ENCODE measurements around the gene ELP4.

ELP4 gene

DNA sequence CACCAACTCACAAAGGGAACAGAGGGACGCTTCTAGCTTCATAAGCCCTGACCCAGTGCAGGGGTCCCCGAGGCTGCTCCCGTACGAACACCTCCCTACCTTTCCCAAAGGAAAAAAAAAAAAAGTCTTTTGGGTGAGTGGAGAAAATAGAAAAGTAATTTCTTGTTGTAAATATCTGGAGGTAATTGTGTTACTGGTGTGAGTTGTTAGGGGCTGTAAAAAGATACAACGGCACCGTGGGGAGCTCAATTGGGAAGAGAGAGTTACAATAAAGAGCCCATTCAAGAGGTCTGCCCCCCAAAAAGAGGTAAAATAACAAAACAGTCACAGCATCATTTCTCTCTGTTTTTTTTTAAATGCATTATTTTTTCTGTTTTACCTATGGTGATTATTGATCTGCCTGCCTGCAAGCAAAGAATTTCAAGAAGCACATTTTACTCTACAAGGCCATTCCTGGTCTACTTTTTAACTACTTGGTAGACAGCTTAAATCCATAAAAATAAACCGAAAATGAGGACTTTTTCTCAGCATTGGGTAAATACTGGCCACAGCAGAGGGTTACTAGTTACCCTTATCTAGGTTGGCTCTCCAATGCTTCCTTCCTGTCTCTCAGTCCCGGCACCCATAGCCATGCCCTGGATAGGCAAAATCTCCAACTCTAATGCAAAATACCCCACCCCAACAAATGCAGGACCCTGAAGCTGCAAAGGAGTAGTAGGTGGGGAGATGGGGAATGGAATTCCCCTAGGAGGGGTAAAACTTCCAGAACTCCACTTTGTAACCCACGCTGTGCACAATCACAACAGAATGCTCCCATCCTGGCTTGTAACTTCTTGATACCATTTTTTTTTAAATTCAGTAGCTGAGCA is 298.5 kb downstream of the ELP4 start:
- TF ChIP-seq, protein P1, sequence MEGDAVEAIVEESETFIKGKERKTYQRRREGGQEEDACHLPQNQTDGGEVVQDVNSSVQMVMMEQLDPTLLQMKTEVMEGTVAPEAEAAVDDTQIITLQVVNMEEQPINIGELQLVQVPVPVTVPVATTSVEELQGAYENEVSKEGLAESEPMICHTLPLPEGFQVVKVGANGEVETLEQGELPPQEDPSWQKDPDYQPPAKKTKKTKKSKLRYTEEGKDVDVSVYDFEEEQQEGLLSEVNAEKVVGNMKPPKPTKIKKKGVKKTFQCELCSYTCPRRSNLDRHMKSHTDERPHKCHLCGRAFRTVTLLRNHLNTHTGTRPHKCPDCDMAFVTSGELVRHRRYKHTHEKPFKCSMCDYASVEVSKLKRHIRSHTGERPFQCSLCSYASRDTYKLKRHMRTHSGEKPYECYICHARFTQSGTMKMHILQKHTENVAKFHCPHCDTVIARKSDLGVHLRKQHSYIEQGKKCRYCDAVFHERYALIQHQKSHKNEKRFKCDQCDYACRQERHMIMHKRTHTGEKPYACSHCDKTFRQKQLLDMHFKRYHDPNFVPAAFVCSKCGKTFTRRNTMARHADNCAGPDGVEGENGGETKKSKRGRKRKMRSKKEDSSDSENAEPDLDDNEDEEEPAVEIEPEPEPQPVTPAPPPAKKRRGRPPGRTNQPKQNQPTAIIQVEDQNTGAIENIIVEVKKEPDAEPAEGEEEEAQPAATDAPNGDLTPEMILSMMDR (conservative IDR thresholded peaks at IDR 0.05; ENCODE audit: low read depth, low read length): no peak

DNA sequence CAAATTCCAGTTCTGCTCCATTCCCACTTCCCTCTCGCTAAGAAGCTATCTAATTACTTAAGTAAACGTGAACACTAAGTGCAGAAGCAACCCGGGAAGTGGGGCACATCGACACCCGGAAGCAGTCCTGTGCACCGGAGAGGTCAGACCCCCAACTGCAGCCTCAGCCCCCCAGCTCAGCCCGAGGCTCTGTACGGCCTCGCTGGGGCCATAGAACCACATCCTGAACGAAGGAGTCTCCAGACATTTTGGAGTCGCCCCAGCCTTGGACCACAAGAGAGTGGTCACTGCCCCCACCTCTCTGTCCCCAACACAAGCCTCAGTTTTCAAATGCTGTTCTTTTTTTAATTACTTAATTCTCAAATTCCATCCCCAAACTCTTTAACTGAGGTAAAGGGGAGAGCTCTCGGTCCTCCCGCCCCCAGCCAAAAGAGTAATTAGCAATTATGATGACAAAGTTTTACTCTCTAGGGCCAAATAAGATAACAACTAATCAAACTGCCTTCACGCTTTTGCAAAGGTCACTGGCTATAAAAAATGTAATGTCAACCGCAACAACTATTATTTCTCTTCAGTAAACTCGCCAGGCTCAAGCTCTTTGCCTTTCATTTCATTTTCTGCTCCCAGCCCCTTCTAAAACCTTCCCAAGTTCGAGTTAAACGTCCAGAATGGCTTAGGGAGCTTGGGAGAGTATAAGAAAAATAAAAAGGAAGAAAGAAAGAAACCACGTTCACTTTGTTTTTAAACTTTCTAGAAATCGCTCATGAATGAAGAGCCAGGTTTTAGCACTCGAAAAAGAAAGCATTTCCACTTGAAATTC is 299.4 kb downstream of the ELP4 start:
- peak overlapping the region; percentile 14 for H3K4me3 ChIP-seq (ENCODE audit: low read depth, low read length)
- no peak for DNase-seq (ENCODE audit: low read depth)
- TF ChIP-seq, protein P1 (conservative IDR thresholded peaks at IDR 0.05; ENCODE audit: low read depth, low read length): no peak

More for the DNA sequence above, 298.5 kb downstream of the ELP4 start:
- no peak overlapping the region for H3K4me3 ChIP-seq (ENCODE audit: low read depth, low read length)
- DNase-seq (ENCODE audit: low read depth): no peak

DNA sequence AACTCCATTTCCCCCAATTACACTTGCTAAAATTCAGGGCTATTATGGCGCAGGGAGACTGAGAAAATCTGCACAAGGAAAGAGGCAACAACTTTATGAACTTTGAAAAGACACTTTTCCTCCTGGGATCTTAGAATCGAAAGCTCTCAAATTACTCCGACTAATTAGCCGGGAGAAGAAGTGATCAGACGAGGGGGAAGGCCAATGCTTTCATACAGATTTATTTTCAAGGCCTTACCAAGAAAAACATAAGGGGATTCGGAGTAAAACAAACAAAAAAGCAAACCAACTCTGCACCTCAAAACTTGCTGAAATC is 299.9 kb downstream of the ELP4 start:
- TF ChIP-seq, protein P1 (conservative IDR thresholded peaks at IDR 0.05; ENCODE audit: low read depth, low read length): no peak
- H3K4me3 ChIP-seq (ENCODE audit: low read depth, low read length): peak overlapping the region; percentile 40
- DNase-seq (ENCODE audit: low read depth): no peak

DNA sequence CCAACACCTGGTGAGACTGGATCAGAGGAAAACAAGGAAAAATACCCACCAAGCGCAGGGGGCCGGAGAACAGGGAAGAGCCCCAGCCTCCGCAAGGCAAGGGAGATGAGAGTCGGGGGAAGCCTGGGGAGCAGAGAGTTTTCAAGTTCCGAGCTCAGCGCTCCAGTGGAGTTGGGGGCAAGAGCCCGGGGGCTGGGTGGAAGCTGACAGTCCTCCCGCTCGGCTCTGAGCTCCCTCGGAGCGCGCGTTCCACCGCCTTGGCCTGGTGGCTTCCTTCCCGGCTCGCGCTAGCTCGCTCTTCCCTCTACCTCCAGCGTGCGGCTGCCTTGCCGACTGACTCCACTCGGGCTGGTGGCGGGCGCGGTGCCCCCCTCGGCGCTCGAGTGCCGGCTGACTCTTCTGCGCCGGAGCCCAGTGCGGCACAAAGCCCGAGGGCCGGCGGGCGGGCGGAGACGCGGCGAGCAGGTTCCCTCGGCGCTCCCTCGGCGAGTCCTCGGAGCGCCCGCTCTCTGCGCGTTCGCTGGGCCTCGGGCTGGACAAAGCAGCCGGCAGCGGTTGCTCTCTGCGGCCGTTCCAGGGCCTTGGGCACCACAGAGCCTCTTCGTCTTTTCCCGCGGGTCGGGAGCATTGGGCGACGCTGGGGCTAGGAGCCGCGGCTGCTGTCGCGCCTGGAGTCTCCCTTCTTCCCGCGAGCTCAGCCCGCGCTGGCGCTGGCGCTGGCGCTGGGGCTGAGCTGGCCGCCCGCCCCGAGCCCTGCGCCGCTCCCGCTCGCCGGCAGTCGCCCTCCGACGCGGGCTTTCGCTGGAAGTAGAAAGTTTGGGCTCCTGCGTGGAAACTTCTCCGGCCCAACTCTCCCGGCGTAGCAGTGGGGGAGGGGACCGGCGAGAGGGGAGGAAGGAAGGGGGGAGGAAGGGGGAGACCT is 300.6 kb downstream of the ELP4 start:
- TF ChIP-seq, protein P1 (conservative IDR thresholded peaks at IDR 0.05; ENCODE audit: low read depth, low read length): no peak
- DNase-seq (ENCODE audit: low read depth): peak; percentile 52
- H3K4me3 ChIP-seq (ENCODE audit: low read depth, low read length): peak overlapping the region; percentile 40

DNA sequence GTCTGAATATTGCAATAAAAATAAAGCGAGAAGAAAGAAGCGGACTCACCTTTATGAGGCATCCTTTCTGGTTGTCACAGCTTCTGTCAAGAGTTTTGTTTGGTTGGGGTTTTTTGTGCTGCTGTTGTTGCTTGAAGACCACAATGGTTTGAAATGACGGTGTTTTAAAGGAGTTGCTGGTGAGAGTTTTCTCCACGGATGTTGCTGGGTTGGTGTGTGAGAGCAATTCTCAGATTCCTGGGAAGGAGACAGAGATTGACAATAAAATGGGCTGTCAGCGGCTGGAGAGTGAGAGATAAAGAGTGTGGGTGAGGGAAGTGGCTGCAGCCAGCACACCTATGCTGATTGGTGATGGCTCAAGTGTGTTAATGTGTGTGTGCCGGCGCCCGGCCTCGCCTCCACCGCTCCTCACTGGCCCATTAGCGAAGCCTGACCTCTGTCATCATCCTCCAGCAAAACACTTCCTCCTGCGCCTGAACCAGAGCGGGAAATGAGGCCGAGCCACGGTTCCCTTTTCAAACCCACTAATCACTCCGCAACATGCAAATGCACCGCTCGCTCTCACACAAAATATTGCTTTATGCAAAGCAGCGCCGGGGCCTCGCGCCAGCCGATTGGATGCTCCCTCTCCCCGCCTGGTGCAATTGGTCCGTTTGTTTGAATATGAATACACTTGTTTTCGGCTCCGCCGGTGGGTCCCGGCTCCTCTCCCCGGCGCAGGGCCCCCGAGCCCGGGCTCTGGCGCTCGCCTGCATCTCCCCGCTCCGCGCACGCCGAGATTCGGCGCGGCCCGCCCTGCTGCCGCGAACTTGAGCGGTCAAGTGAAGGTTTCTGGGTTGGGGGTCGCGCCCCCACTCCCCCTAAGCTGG is 301.4 kb downstream of the ELP4 start, which contains the start of gene PAX6:
TSS of gene PAX6 (minus strand) at position 544 of the 869 bp plus-strand sequence. CDS start 4,911 bp downstream, outside the sequence.
- H3K4me3 ChIP-seq (ENCODE audit: low read depth, low read length): peak within 1 kb of the TSS; percentile 40
- DNase-seq (ENCODE audit: low read depth): peak; percentile 52
- TF ChIP-seq, protein P1 (conservative IDR thresholded peaks at IDR 0.05; ENCODE audit: low read depth, low read length): no peak
